Parietal lobe (tissue), 1 donor: Measurements from ENCODE around the gene BFSP1. TPM values are rescaled to one million over a fixed set of nuclear protein-coding genes. Genes with fewer than 3 reads are reported as not detected.

Experiments used
- total RNA-seq: library from RNA; depleted of rRNA; stranded (reverse); fragments of >200 nt; gene quantifications from one replicate; pipeline ENCODE4 v1.2.3, GENCODE V29; 2014

The BFSP1 gene
- 0.31 TPM for total RNA-seq

GRCh38 chr20:17530716-17531664 is at the start of gene BFSP1:
TSS of gene BFSP1 (minus strand) at chr20:17531379. CDS start at chr20:17531329, 50 bp downstream.

GRCh38 chr20:17569616-17570346 is 38.6 kb upstream of the BFSP1 start, which contains the start of gene DSTN:
TSS of gene DSTN (plus strand) at chr20:17570075. CDS start at chr20:17570209, 134 bp downstream.

Other genes starting within 250 kb of the BFSP1 start
- 198 TPM for gene DSTN, start 38.7 kb upstream of the BFSP1 start, total RNA-seq
- 7.5 TPM for gene RRBP1, start 150.9 kb upstream of the BFSP1 start, total RNA-seq
- not detected for gene BANF2, start 168.6 kb upstream of the BFSP1 start, total RNA-seq